Sciatic nerve (tissue), 2 donors: ENCODE measurements around the gene FAM135A. TPM values are rescaled to one million over a fixed set of nuclear protein-coding genes. Genes with fewer than 3 reads are reported as not detected.

Experiments
- ATAC-seq: fragments of 200-7000 bp; cut with Tn5 transposase; one replicate; pipeline ENCODE4 v1.9.1; 2020; ENCODE audit warnings: mild to moderate bottlenecking, moderate library complexity
- DNase-seq: peaks from one replicate; pipeline ENCODE4 v3.0.0-alpha.2; 2020; ENCODE audit warnings: low spot score
- intact Hi-C: fragments of 100-400 bp; cut with DNase I; formaldehyde crosslinking; loops from one replicate; pipeline ENCODE4 v1.14.2; 2022
- total RNA-seq: library from RNA; stranded (reverse); fragmentation: NEBNext Ultra II Directional; extraction: Animal tissue kit (Norgen Biotek cat#: 25700); gene quantifications from one replicate; pipeline ENCODE4 v1.2.1, GENCODE V29; 2021
- donor health status: DM: no; HTN: no; CAD: no.
- donor health status: DM: no; HTN: no; CAD: no.

FAM135A gene
- total RNA-seq = 27.9 TPM

GRCh38 chr6:70413114-70413991 is at the start of gene FAM135A:
TSS of gene FAM135A (plus strand) at chr6:70413508. CDS start at chr6:70428343, 14,835 bp downstream.
- ATAC-seq (peak; percentile 99), DNase-seq (peak; percentile 98)
- intact Hi-C loops = no loop called here

GRCh38 chr6:70363741-70364493 is 49.4 kb upstream of the FAM135A start:
- no peak for ATAC-seq
- intact Hi-C loops = loop anchor here (10.0 kb wide), 2 partner anchors 59 to 1249 kb away; partner anchors contain the start of gene COL9A1
- no peak for DNase-seq

GRCh38 chr6:70369332-70369950 is 43.9 kb upstream of the FAM135A start:
- DNase-seq (peak; percentile 78), ATAC-seq (peak; percentile 76)
- intact Hi-C loops = loop anchor here (10.0 kb wide), 2 partner anchors 65 to 1255 kb away; partner anchors contain the start of gene COL9A1

- DNase-seq (no peak), ATAC-seq (no peak)
- intact Hi-C loops = no loop called here
Measured at GRCh38 chr6:70370496-70370895, 42.8 kb upstream of the FAM135A start.

GRCh38 chr6:70371454-70372105 is 41.7 kb upstream of the FAM135A start:
- intact Hi-C loops = no loop called here
- DNase-seq (no peak), ATAC-seq (no peak)

GRCh38 chr6:70375166-70375565 is 38.1 kb upstream of the FAM135A start:
- ATAC-seq (no peak), DNase-seq (no peak)
- intact Hi-C loops = no loop called here

- ATAC-seq (no peak), DNase-seq (no peak)
- intact Hi-C loops = no loop called here
Measured at GRCh38 chr6:70375882-70376281, 37.4 kb upstream of the FAM135A start.

GRCh38 chr6:70376628-70377027 is 36.7 kb upstream of the FAM135A start:
- DNase-seq (no peak), ATAC-seq (no peak)
- intact Hi-C loops = no loop called here

- intact Hi-C loops = no loop called here
- no peak for DNase-seq
- no peak for ATAC-seq
Measured at GRCh38 chr6:70377372-70377771, 35.9 kb upstream of the FAM135A start.

GRCh38 chr6:70379473-70380013 is 33.8 kb upstream of the FAM135A start:
- intact Hi-C loops = no loop called here
- ATAC-seq (no peak), DNase-seq (no peak)

- DNase-seq (no peak), ATAC-seq (no peak)
- intact Hi-C loops = no loop called here
Measured at GRCh38 chr6:70380252-70380651, 33.1 kb upstream of the FAM135A start.

- ATAC-seq (no peak), DNase-seq (no peak)
- intact Hi-C loops = no loop called here
Measured at GRCh38 chr6:70380771-70381416, 32.4 kb upstream of the FAM135A start.

GRCh38 chr6:70381417-70381782 is 31.9 kb upstream of the FAM135A start:
- DNase-seq (no peak), ATAC-seq (no peak)
- intact Hi-C loops = no loop called here

- ATAC-seq (no peak), DNase-seq (no peak)
- intact Hi-C loops = no loop called here
Measured at GRCh38 chr6:70385901-70386300, 27.4 kb upstream of the FAM135A start.

GRCh38 chr6:70388814-70389213 is 24.5 kb upstream of the FAM135A start:
- DNase-seq (no peak), ATAC-seq (no peak)
- intact Hi-C loops = no loop called here

- intact Hi-C loops = no loop called here
- DNase-seq (no peak), ATAC-seq (no peak)
Measured at GRCh38 chr6:70389261-70389660, 24.0 kb upstream of the FAM135A start.

GRCh38 chr6:70390067-70390466 is 23.2 kb upstream of the FAM135A start:
- ATAC-seq = no peak
- DNase-seq = no peak
- intact Hi-C loops = no loop called here

GRCh38 chr6:70391492-70391891 is 21.8 kb upstream of the FAM135A start:
- no peak for ATAC-seq
- intact Hi-C loops = no loop called here

More at GRCh38 chr6:70391492-70391891, 21.8 kb upstream of the FAM135A start:
- no peak for DNase-seq
